ENCODE measurements around the gene KCNA5. TPM values are rescaled to one million over a fixed set of nuclear protein-coding genes. Genes with fewer than 3 reads are reported as not detected.

The KCNA5 gene
- total and polyA plus RNA-seq, 2 experiments from 2014 or later, result 0.31 to 0.44 TPM

GRCh38 chr12:4994622-4995021 is 49.1 kb upstream of the KCNA5 start:
- H3K4me1 ChIP-seq (ENCODE audit: insufficient read depth), result peaks cover 26% of the 10 kb centered on the region
- no peaks in the 10 kb centered on the region for H3K9me3 Mint-ChIP-seq
- no peak overlapping the region for H3K27ac Mint-ChIP-seq
- no peaks in the 10 kb centered on the region for H4K20me1 ChIP-seq (replicated peaks; ENCODE audit: insufficient read depth)
- TF ChIP-seq STAT1 (IDR thresholded peaks at IDR 0.05; ENCODE audit: unreplicated experiment) (no peak), ETS1 (IDR thresholded peaks at IDR 0.05) (no peak), CREB1 (CRISPR knock-in tag; IDR thresholded peaks at IDR 0.05; ENCODE audit: low read depth) (no peak), ZNF462 (CRISPR knock-in tag; IDR thresholded peaks at IDR 0.05) (no peak), NANOG (IDR thresholded peaks at IDR 0.05; ENCODE audit: borderline replicate concordance) (no peak), CTCF (conservative IDR thresholded peaks at IDR 0.05; ENCODE audit: low read depth in 2 of 2) (no peak), ZNF114 (CRISPR knock-in tag; IDR thresholded peaks at IDR 0.05) (no peak), EZH2phosphoT487 (IDR thresholded peaks at IDR 0.05; ENCODE audit: unreplicated experiment) (no peak), ZNF331 (CRISPR knock-in tag; IDR thresholded peaks at IDR 0.05; ENCODE audit: low read depth) (no peak), REST (IDR thresholded peaks at IDR 0.05; ENCODE audit: unreplicated experiment) (no peak), EZH2 (IDR thresholded peaks at IDR 0.05; ENCODE audit: low read depth, unreplicated experiment) (no peak), POLR2AphosphoS5 (IDR thresholded peaks at IDR 0.05; ENCODE audit: low read depth) (no peak), JUNB (IDR thresholded peaks at IDR 0.05; ENCODE audit: unreplicated experiment) (no peak)
- ATAC-seq (no peak), DNase-seq (ENCODE audit: low spot score) (no peak)
- no peaks in the 10 kb centered on the region for H3K27me3 ChIP-seq (ENCODE audit: insufficient read depth)
- no peak overlapping the region for H3K4me3 ChIP-seq
- no peaks in the 10 kb centered on the region for H3K27me3 Mint-ChIP-seq (ENCODE audit: insufficient read depth, low read depth, poor library complexity)
- no peaks in the 10 kb centered on the region for H3F3A ChIP-seq (replicated peaks; ENCODE audit: low read depth)
- no peak overlapping the region for H3K4me3 Mint-ChIP-seq
- peaks cover 6% of the 10 kb centered on the region; the same call in 1 of the 2 replicates for H3K9me2 ChIP-seq (ENCODE audit: insufficient read depth)
- H3K36me3 Mint-ChIP-seq (ENCODE audit: low read depth), result no peaks in the 10 kb centered on the region
- no peak overlapping the region for H2AFZ ChIP-seq
- H3K4me2 ChIP-seq, result no peak overlapping the region
- no peaks in the 10 kb centered on the region for H3K79me2 ChIP-seq (replicated peaks; ENCODE audit: insufficient read depth)
- peaks cover 19% of the 10 kb centered on the region for H3K4me1 Mint-ChIP-seq
- H3K36me3 ChIP-seq (ENCODE audit: insufficient read depth), result no peaks in the 10 kb centered on the region
- H3K27ac ChIP-seq (ENCODE audit: low read depth), result no peak overlapping the region

Data from GM23338 (cell line).